GM18526 (cell line): ENCODE data around the gene CENPM.

Experiments
- POLR2A ChIP-seq: IDR thresholded peaks from 3 replicates; pipeline ENCODE4 v1.6.1; 2011; ENCODE audit not compliant: insufficient read length; ENCODE audit errors: extremely low read depth

CENPM gene

GRCh38 chr22:41914611-41915034 lies 32.3 kb downstream of the CENPM start:
- no peak for TF ChIP-seq POLR2A

- TF ChIP-seq POLR2A, result no peak
Observed at GRCh38 chr22:41913842-41914534, 33.0 kb downstream of the CENPM start.

DNA sequence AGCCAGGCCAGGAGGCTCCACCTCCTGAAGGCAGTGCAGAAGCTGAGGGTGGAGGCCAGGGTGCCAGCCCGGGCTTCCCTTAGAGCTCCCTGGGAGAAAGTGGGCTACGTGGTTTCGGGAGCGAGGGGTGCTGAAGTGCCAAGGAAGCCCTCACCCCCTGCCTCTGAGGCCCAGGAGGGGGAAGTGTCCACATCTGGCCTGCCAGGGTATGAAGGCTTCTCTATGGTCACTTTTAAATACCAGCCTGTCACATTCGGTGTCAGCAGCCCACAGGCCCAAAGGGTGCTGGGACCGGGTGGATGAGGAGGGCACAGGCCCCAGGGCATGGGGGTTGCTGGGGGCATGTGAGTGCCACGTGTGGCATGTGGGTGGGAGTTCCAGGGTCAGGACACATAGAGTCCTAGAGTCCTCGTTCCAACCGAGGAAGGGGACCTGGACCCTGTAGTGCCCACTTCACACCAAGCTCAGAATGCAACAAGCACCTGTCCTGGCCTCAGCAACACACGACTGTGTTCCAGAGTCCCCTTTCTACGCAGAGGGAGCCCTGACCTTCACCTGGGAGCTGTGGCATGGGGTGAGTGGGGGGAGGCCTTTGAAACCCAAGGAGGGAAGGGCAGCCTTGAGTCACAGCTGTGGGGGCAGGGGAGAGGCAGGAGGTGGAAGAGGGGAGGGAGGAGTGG lies 33.8 kb downstream of the CENPM start:
- TF ChIP-seq POLR2A, result no peak

DNA sequence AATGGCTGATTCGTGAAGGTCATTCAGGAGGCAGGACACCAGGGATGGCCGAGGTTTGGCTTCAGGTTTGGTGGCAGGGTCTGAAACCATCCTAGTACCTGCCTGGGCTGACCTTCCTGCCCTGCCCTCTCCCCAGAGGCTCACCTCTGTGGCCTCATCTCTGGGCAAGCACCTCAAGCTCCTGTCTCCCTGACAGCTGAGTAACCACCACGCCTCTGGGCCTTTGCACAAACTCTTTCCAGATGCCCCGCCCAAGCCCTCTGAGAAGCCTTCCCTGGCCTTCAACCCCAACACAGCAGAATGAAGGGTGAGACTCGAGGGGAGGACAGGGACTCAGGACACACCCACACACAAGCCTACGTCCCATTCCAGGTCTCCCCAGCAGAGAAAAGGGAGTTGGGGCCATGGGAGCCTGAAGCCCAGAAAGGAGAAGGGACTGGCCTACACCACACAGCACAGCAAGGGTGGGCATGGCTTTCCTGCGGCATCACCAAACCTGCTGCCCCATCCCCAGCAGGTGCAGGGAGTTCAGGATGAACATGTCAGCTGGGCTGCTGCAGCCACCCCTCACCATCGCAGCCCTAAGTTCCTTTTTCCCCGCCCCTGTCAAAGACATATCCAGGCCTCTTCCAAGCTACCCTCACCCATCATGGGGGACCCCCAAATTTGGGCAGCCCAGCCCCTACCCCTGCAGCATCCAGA lies 34.5 kb downstream of the CENPM start:
- TF ChIP-seq POLR2A, result no peak

- no peak for TF ChIP-seq POLR2A
Observed at GRCh38 chr22:41911001-41911611, 35.8 kb downstream of the CENPM start.

GRCh38 chr22:41910050-41911000 lies 36.6 kb downstream of the CENPM start:
- TF ChIP-seq POLR2A, result no peak

GRCh38 chr22:41909310-41910049 lies 37.5 kb downstream of the CENPM start:
- no peak for TF ChIP-seq POLR2A

DNA sequence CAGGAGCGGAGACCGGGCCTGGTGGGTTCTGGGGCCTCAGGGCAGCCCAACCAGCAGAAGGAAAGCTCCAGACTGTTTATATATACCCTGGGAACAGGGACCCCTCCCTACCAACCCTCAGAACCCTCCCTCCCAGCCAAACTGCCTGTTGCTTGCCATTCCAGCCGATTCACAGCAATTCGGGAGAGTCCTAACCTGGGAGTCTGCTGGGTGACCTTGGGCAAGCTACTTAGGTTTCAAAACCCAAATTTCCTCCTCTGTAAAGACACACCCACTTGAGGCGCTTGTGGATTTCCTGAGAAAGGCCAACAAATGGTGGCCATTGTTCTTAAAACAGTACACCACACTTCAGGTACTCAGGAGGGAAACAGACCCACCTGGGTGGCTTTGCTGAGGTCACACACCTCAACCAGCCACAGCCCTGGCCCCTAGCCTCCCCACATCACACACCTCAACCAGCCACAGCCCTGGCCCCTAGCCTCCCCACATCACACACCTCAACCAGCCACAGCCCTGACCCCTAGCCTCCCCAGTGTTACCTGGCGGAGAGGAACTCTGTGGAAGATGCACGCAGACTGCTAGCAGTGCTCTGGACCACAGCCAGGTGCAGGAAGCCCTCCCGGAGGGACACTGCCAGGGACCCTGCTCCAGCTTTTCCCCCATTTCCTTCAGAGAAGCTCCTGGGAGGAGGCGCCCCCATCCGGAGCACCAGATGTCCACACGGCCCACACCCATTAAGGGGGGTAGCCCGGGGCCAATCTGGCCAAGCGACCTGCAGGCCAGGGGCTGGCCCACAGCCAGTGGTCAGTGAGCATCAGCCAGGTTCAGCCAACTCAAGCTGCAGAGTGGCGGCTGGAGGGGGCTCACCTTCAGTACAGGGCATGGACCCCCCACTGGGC lies 38.3 kb downstream of the CENPM start:
- TF ChIP-seq POLR2A, result no peak

GRCh38 chr22:41907436-41908401 lies 39.2 kb downstream of the CENPM start:
- TF ChIP-seq POLR2A, result peak; percentile 10

- no peak for TF ChIP-seq POLR2A
Observed at GRCh38 chr22:41906822-41907221, 40.1 kb downstream of the CENPM start.

DNA sequence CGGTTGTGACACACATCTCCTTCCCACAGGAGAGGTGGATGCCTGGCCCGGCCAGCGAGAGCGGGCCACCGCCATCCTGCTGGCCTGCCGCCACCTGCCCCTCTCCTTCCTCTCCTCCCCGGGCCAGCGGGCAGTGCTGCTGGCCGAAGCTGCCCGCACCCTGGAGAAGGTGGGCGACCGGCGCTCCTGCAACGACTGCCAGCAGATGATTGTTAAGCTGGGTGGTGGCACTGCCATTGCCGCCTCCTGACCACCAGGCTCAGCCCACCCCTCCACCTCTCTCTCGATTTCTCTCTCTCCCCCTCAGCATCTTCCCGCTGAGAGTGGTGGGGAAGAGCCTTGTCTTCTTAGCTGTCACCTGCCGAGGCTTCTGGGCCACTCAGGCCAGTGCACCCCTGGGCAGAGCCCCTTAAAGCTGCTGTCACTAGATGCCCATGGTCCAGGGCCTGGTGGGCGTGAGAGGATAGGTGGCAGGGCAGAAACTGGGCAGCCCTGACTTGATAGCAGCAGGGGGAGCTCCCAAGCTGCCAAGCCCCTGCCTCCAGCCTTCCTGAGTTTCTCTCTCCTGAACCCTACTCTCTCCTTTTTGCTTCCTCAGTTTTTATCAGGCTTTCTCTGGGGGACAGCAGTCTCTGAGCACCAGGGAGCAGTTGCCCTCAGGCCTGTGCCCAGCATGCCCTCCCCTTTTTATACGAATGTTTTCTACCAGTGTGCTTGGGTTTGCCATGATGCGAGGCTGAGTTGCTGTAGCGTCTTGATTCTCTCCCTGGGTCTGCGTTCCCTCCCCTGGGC lies 41.3 kb downstream of the CENPM start:
- TF ChIP-seq POLR2A, result no peak
